H1 (cell line): Measurements from ENCODE around the gene PARD3. TPM values are rescaled to one million over a fixed set of nuclear protein-coding genes. Genes with fewer than 3 reads are reported as not detected.

Experiments
- CHD7 ChIP-seq: fragments of 300-600 bp; sonication (generic); IDR thresholded peaks from 2 replicates; pipeline ENCODE4 v1.7.1; 2012; ENCODE audit warnings: low read length, moderate library complexity, mild to moderate bottlenecking, inconsistent platforms; ENCODE audit not compliant: insufficient replicate concordance
- CREB1 ChIP-seq: IDR thresholded peaks from 2 replicates; pipeline ENCODE4 v1.6.1; 2012; ENCODE audit warnings: inconsistent platforms
- CTBP2 ChIP-seq: IDR thresholded peaks from 2 replicates; pipeline ENCODE4 v1.7.0; 2011; ENCODE audit warnings: borderline replicate concordance, mild to moderate bottlenecking, moderate library complexity, mixed read lengths, low read length; ENCODE audit not compliant: insufficient read depth, insufficient read length
- E2F6 ChIP-seq: IDR thresholded peaks from 2 replicates; pipeline ENCODE4 v1.6.1; 2012; ENCODE audit warnings: inconsistent platforms
- EZH2 ChIP-seq: fragments of 200-600 bp; sonication (generic); IDR thresholded peaks from 2 replicates; pipeline ENCODE4 v1.7.1; 2012; ENCODE audit warnings: low read depth, mild to moderate bottlenecking, moderate library complexity, low read length, inconsistent platforms; ENCODE audit not compliant: severe bottlenecking
- GTF2F1 ChIP-seq: IDR thresholded peaks from 2 replicates; pipeline ENCODE4 v1.6.1; 2012; ENCODE audit warnings: low read depth, low read length, improper control_type of control experiment, borderline replicate concordance
- JUND ChIP-seq: IDR thresholded peaks from 2 replicates; pipeline ENCODE4 v1.6.1; 2011; ENCODE audit warnings: mild to moderate bottlenecking, improper control_type of control experiment, low read length
- NANOG ChIP-seq: IDR thresholded peaks from 2 replicates; pipeline ENCODE4 v1.6.1; 2011; ENCODE audit warnings: low read length, low read depth, mild to moderate bottlenecking, inconsistent platforms; ENCODE audit not compliant: insufficient read depth, poor library complexity, severe bottlenecking
- SP4 ChIP-seq: IDR thresholded peaks from 2 replicates; pipeline ENCODE4 v1.6.1; 2012; ENCODE audit warnings: low read length, inconsistent platforms
- USF2 ChIP-seq: IDR thresholded peaks from 2 replicates; pipeline ENCODE4 v1.6.1; 2011; ENCODE audit warnings: low read length, improper control_type of control experiment
- polyA plus RNA-seq, 7 experiments: library from polyadenylated mRNA; depleted of rRNA in 3 of 7; stranded (reverse) in 5 of 7; unstranded in 2 of 7; fragments of >200 nt in 5 of 7; fragments of 200-250 nt in 2 of 7; gene quantifications; 1 replicate in 5 of 7; 2 replicates in 1 of 7; 4 replicates in 1 of 7; pipeline versions ENCODE4 v1.2.1 to v1.2.3, GENCODE V29; 2011 to 2013; ENCODE audit warnings: missing spikeins in 2 of 7, mixed read lengths in 2 of 7
- total RNA-seq: library from RNA; stranded (reverse); fragmentation: NEBNext Ultra II Directional; extraction: Animal tissue kit (Norgen Biotek cat#: 25700); gene quantifications from 2 replicates; pipeline ENCODE4 v1.2.1, GENCODE V29; 2021

Gene PARD3
- total and polyA plus RNA-seq, 2 of the 8 experiments (the other 6 are each of a cell fraction or from before 2014, with no cell fraction given), result 19.7 to 49.1 TPM

- TF ChIP-seq CHD7 (no peak), CREB1 (no peak), EZH2 (no peak), GTF2F1 (no peak), E2F6 (no peak), CTBP2 (no peak), JUND (no peak), SP4 (no peak), NANOG (no peak), USF2 (0 out of 2 replicates have a peak, but pooled peaks have one; percentile 43)
Measured at GRCh38 chr10:34739915-34740314, 75.2 kb downstream of the PARD3 start (continued).
